Caco-2 (cell line): ENCODE measurements around the gene ABHD4. TPM values are rescaled to one million over a fixed set of nuclear protein-coding genes. Genes with fewer than 3 reads are reported as not detected.

Source experiments
- BruUV-seq: library from RNA; stranded (reverse); fragments of 400-500 nt; replicated peaks from 2 replicates; lab custom pipeline; 2021; lab: Mats Ljungman, UMichigan
- CTCF ChIA-PET: fragments of 300-600 bp; sonication (Branson Sonifier 250); formaldehyde crosslinking; loops from one replicate; lab custom pipeline; 2022; ENCODE audit warnings: antibody characterized with exemption; lab: Charles Lee
- POLR2A ChIA-PET: fragments of 300-600 bp; sonication (Branson Sonifier 250); formaldehyde crosslinking; loops from one replicate; lab custom pipeline; 2022; ENCODE audit warnings: antibody characterized with exemption; lab: Charles Lee
- DNase-seq, 2 experiments: peaks; one replicate each; pipeline versions ENCODE4 v3.0.0 to v3.0.0-alpha.2; 2020 to 2022
- H3K27me3 ChIP-seq: replicated peaks from 2 replicates; pipeline ENCODE4 v1.6.0; 2011; ENCODE audit warnings: low read length; ENCODE audit not compliant: control insufficient read depth, insufficient read depth
- H3K36me3 ChIP-seq: 2 replicates; pipeline ENCODE4 v1.5.1; 2011; ENCODE audit warnings: low read length; ENCODE audit not compliant: control insufficient read depth, insufficient read depth
- H3K4me1 ChIP-seq: fragments of 250-450 bp; sonication (Bioruptor Pico); 2 replicates; pipeline ENCODE4 v1.5.1; 2020; ENCODE audit warnings: mild to moderate bottlenecking
- H3K4me3 ChIP-seq: 2 replicates; pipeline ENCODE4 v1.5.1; 2011; ENCODE audit warnings: low read depth, mild to moderate bottlenecking, control low read depth, low read length
- H3K9me3 ChIP-seq: fragments of 250-450 bp; sonication (Bioruptor Pico); 2 replicates; pipeline ENCODE4 v1.5.1; 2020; ENCODE audit warnings: mild to moderate bottlenecking, moderate library complexity
- H3K27ac Mint-ChIP-seq: one replicate; pipeline ENCODE4 v1.8.0; 2022; ENCODE audit warnings: mixed read lengths; ENCODE audit not compliant: unreplicated experiment
- H3K27me3 Mint-ChIP-seq: one replicate; pipeline ENCODE4 v1.8.0; 2022; ENCODE audit warnings: mixed read lengths; ENCODE audit not compliant: insufficient read depth, unreplicated experiment
- H3K36me3 Mint-ChIP-seq: one replicate; pipeline ENCODE4 v1.8.0; 2022; ENCODE audit warnings: mild to moderate bottlenecking, mixed read lengths; ENCODE audit not compliant: insufficient read depth, unreplicated experiment
- H3K4me1 Mint-ChIP-seq: one replicate; pipeline ENCODE4 v1.8.0; 2022; ENCODE audit warnings: low read depth, mixed read lengths; ENCODE audit not compliant: unreplicated experiment
- H3K4me3 Mint-ChIP-seq: one replicate; pipeline ENCODE4 v1.8.0; 2022; ENCODE audit warnings: mild to moderate bottlenecking, moderate library complexity, mixed read lengths; ENCODE audit not compliant: unreplicated experiment
- H3K9me3 Mint-ChIP-seq: one replicate; pipeline ENCODE4 v1.8.0; 2022; ENCODE audit warnings: mixed read lengths; ENCODE audit not compliant: unreplicated experiment
- CTCF ChIP-seq, 2 experiments: fragments of 200-600 bp in 1 of 2; IDR thresholded peaks; 1 replicate in 1 of 2; 2 replicates in 1 of 2; pipeline versions ENCODE4 v1.5.1 to v1.8.0; 2011 to 2022; ENCODE audit warnings: antibody characterized with exemption in 1 of 2, control low read depth in 1 of 2, inconsistent platforms in 1 of 2, low read depth in 1 of 2, low read length in 1 of 2, mild to moderate bottlenecking in 1 of 2, moderate library complexity in 1 of 2; ENCODE audit not compliant: insufficient read depth in 1 of 2, severe bottlenecking in 1 of 2, unreplicated experiment in 1 of 2
- intact Hi-C: fragments of 100-400 bp; cut with micrococcal nuclease; formaldehyde crosslinking; loops from one replicate; pipeline ENCODE4 v1.10.0; 2022; ENCODE audit not compliant: unreplicated experiment
- total RNA-seq: library from RNA; stranded (reverse); gene quantifications from 2 replicates; pipeline ENCODE4 v1.2.3, GENCODE V29; 2022

Gene ABHD4
- total RNA-seq, 1 experiment from 2014 or later, result 73.5 TPM

- TF ChIP-seq CTCF (IDR thresholded peaks at IDR 0.05; ENCODE audit: insufficient read depth in 1 of 2, low read depth in 1 of 2, low read length in 1 of 2, severe bottlenecking in 1 of 2, unreplicated experiment in 1 of 2), result no peak
- H3K4me1 ChIP-seq, result peaks cover 89% of the 10 kb centered on the region
- BruUV-seq, result TSS peak; percentile 96
- H3K9me3 ChIP-seq, result no peaks in the 10 kb centered on the region
- H3K36me3 ChIP-seq, result no peaks in the 10 kb centered on the region
- no peaks in the 10 kb centered on the region for H3K9me3 Mint-ChIP-seq
- peaks cover 51% of the 10 kb centered on the region for H3K4me1 Mint-ChIP-seq
- H3K4me3 Mint-ChIP-seq, result peak overlapping the region; percentile 65
- POLR2A ChIA-PET, result interaction anchor here (0.7 to 1.6 kb wide), 5 partner anchors 9 to 206 kb away, joined by 3 to 5 read pairs (median 3); partner anchors contain the start of genes DAD1 and OXA1L
- no peaks in the 10 kb centered on the region for H3K27me3 Mint-ChIP-seq
- DNase-seq, result peak; percentile 87 to 93
- no peak overlapping the region for H3K4me3 ChIP-seq
- peak overlapping the region; percentile 95 for H3K27ac Mint-ChIP-seq
- CTCF ChIA-PET, result interaction anchor here (0.5 to 3.5 kb wide), 10 partner anchors 9 to 413 kb away, joined by 3 to 62 read pairs (median 4); partner anchors contain the start of gene DAD1
- intact Hi-C loops, result loop anchor here (1.0 to 5.0 kb wide), 4 partner anchors 9 to 416 kb away; partner anchors contain the start of gene LRP10
- no peaks in the 10 kb centered on the region for H3K27me3 ChIP-seq
- peaks cover 58% of the 10 kb centered on the region for H3K36me3 Mint-ChIP-seq
These were observed 37.3 kb upstream of the ABHD4 start for GRCh38 chr14:22560662-22561365.

- H3K9me3 ChIP-seq, result no peaks in the 10 kb centered on the region
- POLR2A ChIA-PET, result interaction anchor here (0.7 to 1.6 kb wide), 4 partner anchors 9 to 600 kb away, joined by 3 to 5 read pairs (median 4); no protein-coding TSS in a partner anchor
- BruUV-seq, result no TSS peak
- H3K27me3 Mint-ChIP-seq, result no peaks in the 10 kb centered on the region
- peaks cover 51% of the 10 kb centered on the region for H3K4me1 Mint-ChIP-seq
- no peaks in the 10 kb centered on the region for H3K9me3 Mint-ChIP-seq
- H3K27ac Mint-ChIP-seq, result peak overlapping the region; percentile 95
- H3K36me3 Mint-ChIP-seq, result peaks cover 62% of the 10 kb centered on the region
- TF ChIP-seq CTCF (IDR thresholded peaks at IDR 0.05; ENCODE audit: insufficient read depth in 1 of 2, low read depth in 1 of 2, low read length in 1 of 2, severe bottlenecking in 1 of 2, unreplicated experiment in 1 of 2), result no peak
- CTCF ChIA-PET, result interaction anchor here (0.5 to 3.5 kb wide), 9 partner anchors 9 to 412 kb away, joined by 3 to 62 read pairs (median 3); partner anchors contain the start of gene DAD1
- intact Hi-C loops, result loop anchor here (1.0 to 5.0 kb wide), 4 partner anchors 9 to 416 kb away; partner anchors contain the start of gene LRP10
- no peak for DNase-seq
- no peaks in the 10 kb centered on the region for H3K27me3 ChIP-seq
- H3K4me3 ChIP-seq, result no peak overlapping the region
- peak overlapping the region; percentile 65 for H3K4me3 Mint-ChIP-seq
- no peaks in the 10 kb centered on the region for H3K36me3 ChIP-seq
- H3K4me1 ChIP-seq, result peaks cover 91% of the 10 kb centered on the region
These were observed 36.8 kb upstream of the ABHD4 start for GRCh38 chr14:22561366-22561660.
